Lower lobe of right lung (tissue), 2 donors: ENCODE data around the gene SH3BP1. TPM values are rescaled to one million over a fixed set of nuclear protein-coding genes. Genes with fewer than 3 reads are reported as not detected.

ENCODE experiments used
- ATAC-seq, 2 donors: fragments of 200-7000 bp; cut with Tn5 transposase; one replicate each; pipeline ENCODE4 v1.9.1; 2020 to 2022; ENCODE audit warnings: mild to moderate bottlenecking in 2 of 2, moderate library complexity in 2 of 2
- DNase-seq: peaks from one replicate; pipeline ENCODE4 v3.0.0-alpha.2; 2020
- H3K27ac ChIP-seq: fragments of 200-600 bp; one replicate; pipeline ENCODE4 v1.8.0; 2022
- H3K27me3 ChIP-seq: fragments of 200-600 bp; one replicate; pipeline ENCODE4 v1.8.0; 2022; ENCODE audit warnings: low read depth
- H3K36me3 ChIP-seq: fragments of 200-600 bp; one replicate; pipeline ENCODE4 v1.8.0; 2022; ENCODE audit warnings: mild to moderate bottlenecking
- H3K4me1 ChIP-seq: fragments of 200-600 bp; one replicate; pipeline ENCODE4 v1.8.0; 2022
- H3K4me3 ChIP-seq: fragments of 200-600 bp; one replicate; pipeline ENCODE4 v1.8.0; 2022; ENCODE audit warnings: mild to moderate bottlenecking
- H3K9me3 ChIP-seq: fragments of 200-600 bp; one replicate; pipeline ENCODE4 v1.8.0; 2022
- CTCF ChIP-seq: fragments of 200-600 bp; IDR thresholded peaks from one replicate; pipeline ENCODE4 v1.8.0; 2022; ENCODE audit warnings: antibody characterized with exemption, mild to moderate bottlenecking
- intact Hi-C: fragments of 100-400 bp; cut with DNase I; formaldehyde crosslinking; loops from one replicate; pipeline ENCODE4 v1.11.0; 2022
- total RNA-seq: library from RNA; stranded (reverse); fragmentation: NEBNext Ultra II Directional; extraction: Animal tissue kit (Norgen Biotek cat#: 25700); gene quantifications from one replicate; pipeline ENCODE4 v1.2.1, GENCODE V29; 2021
- donor health status: DM: no; HTN: yes; CAD: no; lungs with severe emphysema.

Gene SH3BP1
- total RNA-seq, 1 donor from 2014 or later, result 34.8 TPM

DNA sequence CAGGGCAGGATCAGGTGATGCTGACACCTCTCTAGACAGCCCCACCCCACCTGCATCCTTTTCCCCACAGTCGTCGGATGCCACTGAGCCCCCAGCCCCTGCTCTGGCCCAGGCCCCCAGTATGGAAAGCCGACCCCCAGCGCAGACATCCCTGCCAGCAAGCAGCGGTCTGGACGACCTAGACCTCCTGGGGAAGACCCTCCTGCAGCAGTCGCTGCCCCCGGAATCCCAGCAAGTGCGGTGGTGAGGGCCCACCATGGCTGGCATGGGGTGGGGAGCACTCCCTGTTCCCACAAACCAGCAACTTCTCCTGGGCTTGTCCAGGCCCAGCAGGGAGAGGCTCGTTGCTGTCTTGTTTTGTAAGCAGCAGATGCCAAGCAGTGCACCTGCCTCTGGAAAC is 9.5 kb upstream of the SH3BP1 start:
- DNase-seq (no peak), ATAC-seq (no peak)
- no peak overlapping the region for H3K27ac ChIP-seq
- no peaks in the 10 kb centered on the region for H3K27me3 ChIP-seq
- TF ChIP-seq CTCF, result no peak
- intact Hi-C loops, result no loop called here
- H3K9me3 ChIP-seq, result no peaks in the 10 kb centered on the region
- peaks cover 60% of the 10 kb centered on the region for H3K4me1 ChIP-seq
- H3K4me3 ChIP-seq, result no peak overlapping the region
- peaks cover 63% of the 10 kb centered on the region for H3K36me3 ChIP-seq

DNA sequence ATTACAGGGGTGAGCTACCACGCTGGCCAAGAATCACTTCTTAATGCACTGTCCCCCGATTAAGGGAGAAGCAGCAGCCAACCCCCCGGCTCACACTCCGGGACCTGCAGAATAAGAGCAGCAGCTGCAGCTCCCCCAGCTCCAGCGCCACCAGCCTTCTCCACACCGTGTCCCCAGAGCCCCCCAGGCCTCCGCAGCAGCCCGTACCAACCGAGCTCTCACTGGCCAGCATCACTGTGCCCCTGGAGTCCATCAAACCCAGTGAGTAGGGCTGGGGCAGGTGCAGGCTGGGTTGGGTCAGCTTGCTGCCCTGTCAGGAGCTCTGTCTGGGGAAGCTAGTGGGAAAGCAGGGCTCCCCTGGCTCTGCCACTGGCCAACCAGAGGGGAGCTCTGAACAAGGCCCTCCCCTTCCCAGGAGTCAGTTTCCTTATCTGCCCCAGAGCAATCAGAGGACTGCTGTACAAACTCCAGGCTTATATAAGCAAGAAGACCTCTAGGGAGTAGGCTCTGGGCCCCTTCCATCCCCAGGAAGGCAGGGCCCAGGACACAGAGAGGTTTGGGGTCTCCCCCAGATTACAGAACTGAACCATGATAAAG is 8.5 kb upstream of the SH3BP1 start:
- DNase-seq (no peak), ATAC-seq (no peak)
- Histone ChIP-seq H3K27me3 (no peaks in the 10 kb centered on the region), H3K36me3 (peaks cover 55% of the 10 kb centered on the region), H3K4me1 (peaks cover 60% of the 10 kb centered on the region), H3K4me3 (no peak overlapping the region), H3K9me3 (no peaks in the 10 kb centered on the region), H3K27ac (peak overlapping the region; percentile 36)
- intact Hi-C loops, result no loop called here
- TF ChIP-seq CTCF, result no peak

DNA sequence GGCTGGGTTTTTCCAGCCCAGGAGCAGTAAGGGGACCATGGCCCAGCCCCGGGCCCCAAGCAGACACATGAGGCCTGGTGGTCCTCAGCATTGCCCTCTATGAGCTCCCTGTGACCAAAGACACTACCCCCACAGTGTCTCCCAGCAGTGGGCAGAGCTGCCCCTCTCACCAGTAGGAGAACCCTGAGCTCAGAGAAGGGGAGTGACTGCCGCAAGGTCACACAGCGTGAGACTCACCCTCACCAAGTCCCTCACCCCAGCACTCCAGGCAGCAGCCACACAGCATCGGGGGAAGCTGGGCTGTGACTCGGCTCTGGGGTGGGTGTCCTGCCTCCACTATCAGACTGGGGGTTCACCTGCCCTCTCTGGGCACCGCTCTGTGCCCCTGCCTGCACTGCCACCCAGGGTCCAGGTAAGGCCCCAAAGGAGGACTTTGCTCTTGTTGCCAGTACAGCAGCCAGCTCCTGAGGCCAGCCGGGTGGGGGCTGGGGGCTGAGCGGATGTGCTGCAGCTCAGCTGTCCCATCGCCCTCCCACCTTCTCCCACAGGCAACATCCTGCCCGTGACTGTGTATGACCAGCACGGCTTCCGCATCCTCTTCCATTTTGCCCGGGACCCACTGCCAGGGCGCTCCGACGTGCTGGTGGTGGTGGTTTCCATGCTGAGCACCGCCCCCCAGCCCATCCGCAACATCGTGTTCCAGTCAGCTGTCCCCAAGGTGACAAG is 7.9 kb upstream of the SH3BP1 start:
- intact Hi-C loops, result no loop called here
- ATAC-seq (no peak), DNase-seq (no peak)
- H3K27me3 ChIP-seq, result no peaks in the 10 kb centered on the region
- peaks cover 48% of the 10 kb centered on the region for H3K36me3 ChIP-seq
- TF ChIP-seq CTCF, result no peak
- peak overlapping the region; percentile 36 for H3K27ac ChIP-seq
- H3K4me1 ChIP-seq, result peaks cover 60% of the 10 kb centered on the region
- no peaks in the 10 kb centered on the region for H3K9me3 ChIP-seq
- H3K4me3 ChIP-seq, result no peak overlapping the region

- intact Hi-C loops, result no loop called here
- no peak for TF ChIP-seq CTCF
- peak overlapping the region; percentile 20 for H3K4me3 ChIP-seq
- DNase-seq (no peak), ATAC-seq (no peak)
- no peaks in the 10 kb centered on the region for H3K27me3 ChIP-seq
- peaks cover 47% of the 10 kb centered on the region for H3K36me3 ChIP-seq
- no peaks in the 10 kb centered on the region for H3K9me3 ChIP-seq
- peaks cover 60% of the 10 kb centered on the region for H3K4me1 ChIP-seq
- peak overlapping the region; percentile 84 for H3K27ac ChIP-seq
Observed at GRCh38 chr22:37632174-37633088, 7.0 kb upstream of the SH3BP1 start.

DNA sequence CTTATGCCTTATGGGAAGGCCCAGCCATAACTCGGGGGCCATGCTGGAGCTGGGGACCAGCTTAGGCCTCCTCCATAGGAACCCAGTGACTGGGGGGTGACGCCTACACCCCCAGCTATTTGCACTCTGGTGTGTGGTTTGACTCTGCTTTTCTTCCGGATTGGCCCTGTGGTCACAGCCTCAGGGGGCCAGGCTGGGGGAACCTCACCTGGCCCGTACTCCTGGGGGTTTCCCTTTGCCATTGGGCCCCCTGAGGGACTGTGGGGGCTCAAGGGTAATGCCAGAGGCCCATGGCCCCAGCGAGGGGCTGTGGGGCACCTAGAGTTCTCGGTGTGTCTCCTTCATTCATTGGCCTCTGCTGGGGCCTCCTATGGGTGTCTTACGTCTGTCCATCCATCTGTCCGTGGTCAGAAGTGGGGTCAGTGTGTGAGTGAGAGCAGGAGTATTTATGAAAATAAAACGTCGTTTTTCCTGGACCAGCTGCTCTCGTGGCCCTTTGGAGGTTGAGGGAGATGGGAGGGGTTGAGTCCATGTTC is 6.3 kb upstream of the SH3BP1 start:
- Histone ChIP-seq H3K9me3 (no peaks in the 10 kb centered on the region), H3K27ac (peak overlapping the region; percentile 84), H3K4me1 (peaks cover 58% of the 10 kb centered on the region), H3K27me3 (no peaks in the 10 kb centered on the region), H3K4me3 (peak overlapping the region; percentile 20), H3K36me3 (peaks cover 45% of the 10 kb centered on the region)
- DNase-seq, result no peak
- intact Hi-C loops, result no loop called here
- peak; percentile 2 to 6 for ATAC-seq
- TF ChIP-seq CTCF, result no peak
